ENCODE measurements around the gene THSD4.
"Not testable (repeated sequence)": the region's sequence is repeated elsewhere in the genome, so short reads cannot be mapped to it uniquely, and the experiment has no call there.

Gene THSD4

DNA sequence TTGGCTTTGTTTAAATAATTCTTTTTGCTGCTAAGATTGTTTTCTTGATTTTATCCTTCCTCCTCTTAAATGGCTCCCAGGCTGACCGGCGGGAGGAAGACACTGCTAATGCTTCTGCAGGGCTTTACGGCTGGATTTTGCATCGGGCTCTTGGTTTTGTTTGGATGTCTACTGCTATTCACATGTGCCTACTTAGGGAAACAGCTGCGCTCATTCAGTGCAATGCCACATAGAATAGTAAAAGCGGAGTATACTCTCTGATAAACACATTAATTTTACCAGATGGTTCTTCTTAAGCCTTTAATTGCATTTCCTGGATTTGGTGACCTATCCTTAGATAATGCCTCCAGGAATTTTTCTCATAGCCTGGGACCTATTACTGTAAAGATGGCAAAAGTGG is 146.6 kb downstream of the THSD4 start:
- no peak overlapping the region for H3K27ac ChIP-seq
- H3K4me1 ChIP-seq = no peaks in the 10 kb centered on the region
- H3K9me3 ChIP-seq = no peaks in the 10 kb centered on the region
- H3K4me2 ChIP-seq = no peak overlapping the region
- no peaks in the 10 kb centered on the region for H4K20me1 ChIP-seq
- no peaks in the 10 kb centered on the region for H3K36me3 ChIP-seq
- no peak for TF ChIP-seq Cebpa-rat (IDR thresholded peaks at IDR 0.05)
- no peaks in the 10 kb centered on the region for H3K27me3 ChIP-seq
- H3K4me3 ChIP-seq = no peak overlapping the region
- H3K9ac ChIP-seq = no peak overlapping the region

DNA sequence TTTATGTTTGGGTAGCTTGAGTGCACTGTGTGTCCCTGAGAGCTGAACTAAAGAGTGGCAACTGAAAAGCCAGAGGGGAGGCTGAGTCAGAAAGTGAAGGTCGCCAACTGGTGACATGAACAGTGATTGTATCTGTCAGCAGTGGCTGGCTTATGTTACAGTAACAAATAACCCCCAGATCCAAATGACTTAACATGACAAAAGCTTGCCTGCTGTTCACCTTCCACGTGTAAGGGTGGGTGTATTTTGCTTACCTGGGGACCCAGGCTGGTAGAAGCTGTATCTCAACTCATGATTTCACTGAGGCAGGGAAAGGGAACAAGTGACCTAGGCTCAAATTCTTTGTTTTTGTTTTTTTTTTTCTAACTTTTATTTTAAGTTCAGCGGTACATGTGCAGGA is 147.3 kb downstream of the THSD4 start:
- no peak overlapping the region for H3K4me2 ChIP-seq
- TF ChIP-seq Cebpa-rat (IDR thresholded peaks at IDR 0.05) = no peak
- H3K4me1 ChIP-seq = no peaks in the 10 kb centered on the region
- no peak overlapping the region for H3K9ac ChIP-seq
- H3K27me3 ChIP-seq = no peaks in the 10 kb centered on the region
- no peak overlapping the region for H3K27ac ChIP-seq
- H3K4me3 ChIP-seq = no peak overlapping the region
- no peaks in the 10 kb centered on the region for H3K36me3 ChIP-seq
- H4K20me1 ChIP-seq = no peaks in the 10 kb centered on the region
- no peaks in the 10 kb centered on the region; the same call in 1 of the 2 replicates for H3K9me3 ChIP-seq

DNA sequence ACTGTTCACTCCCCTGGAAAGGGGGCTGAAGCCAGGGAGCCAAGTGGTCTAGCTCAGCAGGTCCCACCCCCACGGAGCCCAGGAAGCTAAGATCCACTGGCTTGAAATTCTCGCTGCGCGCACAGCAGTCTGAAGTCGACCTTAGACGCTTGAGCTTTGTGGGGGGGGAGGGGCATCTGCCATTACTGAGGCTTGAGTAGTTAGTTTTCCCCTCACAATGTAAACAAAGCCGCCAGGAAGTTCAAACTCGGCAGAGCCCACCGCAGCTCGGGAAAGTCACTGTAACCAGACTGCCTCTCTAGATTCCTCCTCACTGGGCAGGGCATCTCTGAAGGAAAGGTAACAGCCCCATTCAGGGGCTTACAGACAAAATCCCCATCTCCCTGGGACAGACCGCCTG is 150.3 kb downstream of the THSD4 start:
- H3K4me1 ChIP-seq, H3K4me3 ChIP-seq, H3K9ac ChIP-seq, H3K4me2 ChIP-seq, H3K36me3 ChIP-seq, H3K9me3 ChIP-seq, H3K27ac ChIP-seq, H4K20me1 ChIP-seq, H3K27me3 ChIP-seq: not testable (repeated sequence)

DNA sequence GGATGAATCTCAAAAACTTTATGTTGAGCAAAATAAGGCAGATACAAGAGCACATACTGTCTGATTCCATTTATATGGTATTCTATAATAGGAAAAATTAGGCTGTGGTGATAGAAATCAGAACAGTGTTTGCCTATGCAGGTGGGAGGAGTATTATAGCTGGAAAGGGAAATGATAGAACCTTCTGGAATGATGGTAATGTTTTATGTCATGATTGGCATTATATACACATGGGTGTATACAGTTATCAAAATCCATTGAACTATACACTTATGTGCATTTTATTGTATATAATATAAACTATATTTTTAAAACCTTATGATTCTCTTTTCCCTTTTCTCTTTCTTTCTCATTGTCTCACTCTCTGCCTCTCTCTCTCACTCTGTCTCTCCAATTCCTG is 156.1 kb downstream of the THSD4 start:
- Histone ChIP-seq H3K4me1 (no peaks in the 10 kb centered on the region), H4K20me1 (no peaks in the 10 kb centered on the region), H3K36me3 (no peaks in the 10 kb centered on the region), H3K4me2 (no peak overlapping the region), H3K9me3 (peaks cover 5% of the 10 kb centered on the region; the same call in 1 of the 2 replicates), H3K4me3 (no peak overlapping the region), H3K27me3 (no peaks in the 10 kb centered on the region), H3K9ac (no peak overlapping the region), H3K27ac (no peak overlapping the region)
- no peak for TF ChIP-seq Cebpa-rat (IDR thresholded peaks at IDR 0.05)

DNA sequence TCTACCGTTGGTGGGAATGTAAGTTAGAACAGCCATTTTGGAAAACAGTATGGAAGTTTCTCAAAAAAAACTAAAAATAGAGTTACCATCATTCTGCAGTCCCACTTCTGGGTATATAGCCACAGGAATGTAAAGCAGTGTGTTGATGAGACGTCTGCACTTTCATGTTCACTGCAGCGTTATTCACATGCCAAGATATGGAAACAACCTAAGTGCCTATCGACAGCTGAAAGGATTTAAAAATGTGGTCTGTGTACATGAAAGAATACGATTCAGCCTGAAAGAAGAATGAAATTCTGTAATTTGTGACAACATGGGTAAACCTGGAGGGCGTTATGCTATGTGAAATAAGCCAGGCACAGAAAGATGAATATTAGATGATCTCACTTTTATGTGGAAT is 157.7 kb downstream of the THSD4 start:
- no peaks in the 10 kb centered on the region for H3K27me3 ChIP-seq
- no peaks in the 10 kb centered on the region for H4K20me1 ChIP-seq
- H3K36me3 ChIP-seq = no peaks in the 10 kb centered on the region
- no peak overlapping the region for H3K27ac ChIP-seq
- peaks cover 5% of the 10 kb centered on the region; the same call in 1 of the 2 replicates for H3K9me3 ChIP-seq
- no peak overlapping the region for H3K4me2 ChIP-seq
- H3K9ac ChIP-seq = no peak overlapping the region
- no peaks in the 10 kb centered on the region for H3K4me1 ChIP-seq
- H3K4me3 ChIP-seq = no peak overlapping the region
- TF ChIP-seq Cebpa-rat (IDR thresholded peaks at IDR 0.05) = no peak

DNA sequence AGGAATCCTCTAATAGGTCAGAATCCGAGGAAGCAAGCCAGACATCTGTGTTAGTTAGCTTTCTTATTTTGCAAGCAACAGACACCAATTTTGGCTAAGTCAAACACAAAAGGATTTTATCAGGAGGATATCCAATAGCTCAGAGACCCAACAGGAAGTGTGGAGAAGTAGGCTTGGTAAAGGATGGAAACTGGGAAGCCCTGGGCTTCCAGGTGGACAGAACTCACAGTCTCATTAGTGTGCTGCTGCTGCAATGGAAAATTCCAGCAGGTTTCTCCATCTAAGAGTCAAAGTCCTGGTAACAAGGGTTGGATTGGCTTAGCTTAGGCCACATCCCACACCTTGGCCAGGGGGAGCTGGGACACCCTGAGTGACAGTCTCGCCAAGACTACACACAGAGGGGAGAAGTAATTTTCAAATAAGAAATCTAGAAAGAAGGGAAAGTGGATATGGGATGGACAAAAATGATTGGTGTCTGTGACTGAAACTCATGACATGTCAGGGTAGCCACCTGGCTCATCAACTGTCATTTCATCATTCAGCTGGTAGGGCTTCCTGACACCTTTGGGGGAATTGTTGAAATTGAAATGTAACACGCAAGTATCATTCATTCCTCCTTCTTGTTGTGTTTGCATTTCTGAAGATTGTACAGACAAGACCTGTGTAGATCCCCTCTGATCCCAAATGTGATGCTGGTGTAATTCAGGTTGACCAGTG is 158.6 kb downstream of the THSD4 start:
- H3K27ac ChIP-seq = no peak overlapping the region
- no peak overlapping the region for H3K9ac ChIP-seq
- H3K4me2 ChIP-seq = no peak overlapping the region
- H3K4me3 ChIP-seq = no peak overlapping the region
- H3K4me1 ChIP-seq = no peaks in the 10 kb centered on the region
- no peak for TF ChIP-seq Cebpa-rat (IDR thresholded peaks at IDR 0.05)
- peaks cover 5% of the 10 kb centered on the region; the same call in 1 of the 2 replicates for H3K9me3 ChIP-seq
- no peaks in the 10 kb centered on the region for H4K20me1 ChIP-seq
- H3K36me3 ChIP-seq = no peaks in the 10 kb centered on the region
- H3K27me3 ChIP-seq = no peaks in the 10 kb centered on the region

DNA sequence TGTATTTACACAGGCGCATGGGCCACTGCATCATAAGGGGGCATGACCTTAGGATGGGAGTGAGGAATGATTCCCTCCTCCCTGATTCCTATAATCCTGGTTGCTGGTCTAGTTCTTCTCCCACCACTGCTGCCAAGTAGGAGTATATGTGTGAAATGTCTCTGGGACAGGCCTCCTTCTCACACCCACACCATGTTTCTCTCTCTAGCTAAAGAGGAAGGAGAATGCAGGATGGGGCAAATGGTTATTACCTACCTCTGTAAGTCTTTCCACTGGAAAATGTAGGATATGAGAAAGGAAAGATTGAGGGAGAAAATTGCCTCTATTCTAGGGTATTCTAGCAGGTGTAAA is 159.2 kb downstream of the THSD4 start:
- H3K27ac ChIP-seq = no peak overlapping the region
- no peak overlapping the region for H3K9ac ChIP-seq
- H3K4me1 ChIP-seq = no peaks in the 10 kb centered on the region
- no peak overlapping the region for H3K4me2 ChIP-seq
- no peaks in the 10 kb centered on the region for H4K20me1 ChIP-seq
- H3K4me3 ChIP-seq = no peak overlapping the region
- no peaks in the 10 kb centered on the region for H3K27me3 ChIP-seq
- no peaks in the 10 kb centered on the region for H3K36me3 ChIP-seq
- peaks cover 5% of the 10 kb centered on the region; the same call in 1 of the 2 replicates for H3K9me3 ChIP-seq
- TF ChIP-seq Cebpa-rat (IDR thresholded peaks at IDR 0.05) = no peak

DNA sequence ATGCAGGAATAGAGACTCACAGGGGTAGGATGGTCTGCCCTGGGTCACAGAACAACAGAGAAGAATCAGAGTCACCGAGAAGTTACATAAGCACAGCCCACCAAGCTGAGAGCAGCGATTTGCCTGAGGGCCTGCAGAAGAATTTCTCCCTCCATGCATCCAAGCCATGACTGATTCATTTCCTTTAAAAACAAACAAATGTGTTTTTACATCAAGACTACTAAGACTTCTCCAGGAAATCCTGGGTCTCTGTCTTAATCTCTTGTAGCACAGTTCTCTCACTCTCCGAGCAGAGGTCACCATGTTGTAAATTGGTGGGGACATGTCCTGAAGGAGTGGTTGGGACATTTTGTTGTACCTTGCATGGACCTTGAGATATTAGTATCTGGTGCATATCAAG is 159.8 kb downstream of the THSD4 start:
- Histone ChIP-seq H3K27me3 (no peaks in the 10 kb centered on the region), H3K4me3 (no peak overlapping the region), H4K20me1 (no peaks in the 10 kb centered on the region), H3K27ac (no peak overlapping the region), H3K36me3 (no peaks in the 10 kb centered on the region), H3K4me1 (no peaks in the 10 kb centered on the region), H3K9me3 (peaks cover 2% of the 10 kb centered on the region; the same call in 1 of the 2 replicates), H3K4me2 (no peak overlapping the region), H3K9ac (no peak overlapping the region)
- TF ChIP-seq Cebpa-rat (IDR thresholded peaks at IDR 0.05) = no peak

DNA sequence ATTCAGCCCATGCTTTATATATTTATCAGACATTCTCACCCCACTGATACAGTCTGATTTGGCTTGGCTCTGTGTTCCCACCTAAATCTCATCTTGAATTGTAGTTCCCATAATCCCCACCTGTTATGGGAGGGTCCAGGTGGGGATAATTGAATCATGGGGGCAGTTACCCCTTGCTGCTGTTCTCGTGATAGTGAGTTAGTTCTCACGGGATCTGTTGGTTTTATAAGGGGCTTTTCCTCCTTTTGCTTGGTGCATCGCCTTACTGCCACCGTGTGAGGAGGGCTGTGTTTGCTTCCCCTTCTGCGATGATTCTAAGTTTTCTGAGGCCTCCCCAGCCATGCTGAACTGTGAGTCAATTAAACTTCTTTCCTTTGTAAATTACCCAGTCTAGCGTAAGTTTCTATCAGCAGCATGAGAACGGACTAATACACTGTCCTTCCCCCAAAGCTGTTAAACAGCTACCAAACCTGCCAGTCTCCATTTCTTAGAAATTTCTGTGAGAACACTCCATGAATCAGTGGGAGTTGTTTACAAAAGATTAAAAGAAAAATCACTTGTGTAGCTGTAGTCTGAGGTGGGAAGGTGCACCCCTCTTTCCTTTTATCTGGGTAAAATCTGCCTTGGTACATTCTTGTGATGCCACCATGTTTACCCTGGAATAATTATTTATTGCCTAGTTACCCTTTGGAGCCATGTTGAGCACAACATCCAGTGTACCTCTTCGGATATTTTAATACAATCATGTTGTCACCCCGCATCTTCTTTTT is 160.5 kb downstream of the THSD4 start:
- no peak overlapping the region for H3K4me3 ChIP-seq
- H4K20me1 ChIP-seq = no peaks in the 10 kb centered on the region
- no peaks in the 10 kb centered on the region for H3K36me3 ChIP-seq
- no peaks in the 10 kb centered on the region for H3K4me1 ChIP-seq
- H3K4me2 ChIP-seq = no peak overlapping the region
- H3K27ac ChIP-seq = no peak overlapping the region
- H3K9ac ChIP-seq = no peak overlapping the region
- H3K27me3 ChIP-seq = no peaks in the 10 kb centered on the region
- TF ChIP-seq Cebpa-rat (IDR thresholded peaks at IDR 0.05) = no peak
- no peaks in the 10 kb centered on the region for H3K9me3 ChIP-seq

DNA sequence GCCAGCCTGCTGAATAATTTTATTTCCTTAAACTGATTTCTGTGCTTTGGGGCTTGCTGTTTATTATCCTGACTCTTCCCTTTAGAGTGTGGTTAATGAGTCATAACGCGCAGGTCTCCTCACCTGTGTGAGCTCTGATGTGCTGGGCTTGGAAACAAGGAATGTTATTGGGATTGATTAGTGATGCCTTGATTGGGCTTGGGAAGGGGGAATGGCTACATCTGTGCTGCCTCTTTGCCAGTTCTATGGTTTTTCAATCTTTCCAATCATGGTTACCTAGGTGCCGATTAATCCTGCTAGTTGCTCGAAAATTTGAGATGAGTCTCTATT is 161.0 kb downstream of the THSD4 start:
- H3K4me3 ChIP-seq = no peak overlapping the region
- no peak overlapping the region for H3K4me2 ChIP-seq
- H3K4me1 ChIP-seq = no peaks in the 10 kb centered on the region
- H3K9ac ChIP-seq = no peak overlapping the region
- H3K27me3 ChIP-seq = no peaks in the 10 kb centered on the region
- TF ChIP-seq Cebpa-rat (IDR thresholded peaks at IDR 0.05) = no peak
- H3K36me3 ChIP-seq = no peaks in the 10 kb centered on the region
- no peak overlapping the region for H3K27ac ChIP-seq
- no peaks in the 10 kb centered on the region for H3K9me3 ChIP-seq
- H4K20me1 ChIP-seq = no peaks in the 10 kb centered on the region

Measured in BLaER1 (cell line).